ENCODE data around the gene CD300E.

Gene CD300E

DNA sequence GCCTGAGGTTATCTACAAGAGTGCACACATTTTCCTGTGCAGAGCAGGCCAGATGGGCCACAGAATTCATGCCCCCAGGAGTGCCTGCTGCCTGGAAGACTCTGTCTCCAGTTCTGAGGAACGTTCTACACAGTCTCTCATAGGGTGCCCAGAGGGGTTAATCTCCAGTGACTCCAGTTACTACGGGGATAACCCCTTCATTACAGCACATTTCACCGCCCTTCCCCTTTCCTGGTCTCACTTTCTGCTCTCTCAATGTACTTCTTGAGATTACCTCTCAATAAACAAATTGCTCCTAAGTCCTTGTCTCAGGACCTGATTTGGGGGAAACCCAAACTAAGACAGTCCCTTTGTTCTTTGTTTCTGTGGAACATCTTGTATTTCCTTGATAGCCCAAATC lies 62.0 kb downstream of the CD300E start:
- DNase-seq = no peak

Measured in NCI-H510A treated with DMSO at 0.1 percent for 48 hours (cell line).